OCI-LY3 (cell line): ENCODE data around the gene IFNG.

Source experiments
- CTCF ChIP-seq: fragments of 200-600, 300-600 bp; sonication (generic); IDR thresholded peaks from 2 replicates; pipeline ENCODE4 v1.5.1; 2014; ENCODE audit warnings: antibody characterized with exemption, low read length, low read depth
- EZH2phosphoT487 ChIP-seq: fragments of 200-600 bp; shearing (Covaris generic); IDR thresholded peaks from 2 replicates; pipeline ENCODE4 v1.6.1; 2018; ENCODE audit warnings: antibody characterized with exemption, mixed run types, low read depth

DNA sequence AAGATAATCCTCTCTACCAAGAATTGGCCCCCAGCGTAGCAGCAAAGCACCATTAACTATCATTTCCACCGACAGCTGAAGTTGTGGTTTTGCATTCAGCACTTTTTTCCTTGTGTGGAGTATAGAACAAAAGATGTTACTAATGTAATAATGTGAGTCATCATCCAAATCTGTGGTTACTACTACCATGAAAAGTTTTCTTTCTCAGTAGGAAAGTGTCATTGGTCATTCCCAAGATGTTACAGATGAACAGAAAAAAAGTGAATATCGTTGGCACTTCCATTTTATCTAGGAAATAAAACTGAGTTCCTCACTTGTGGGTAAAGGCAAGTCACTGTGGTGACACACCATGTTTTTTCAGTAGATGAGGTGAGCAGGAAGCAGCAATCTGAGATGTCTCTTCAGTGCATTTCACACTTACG is 30.3 kb upstream of the IFNG start:
- TF ChIP-seq CTCF (no peak), EZH2phosphoT487 (no peak)
